OCI-LY1 (cell line): ENCODE results near the gene SULT6B1.
"Not testable (repeated sequence)": the region's sequence is repeated elsewhere in the genome, so short reads cannot be mapped to it uniquely, and the experiment has no call there.

Experiments used
- H2AFZ ChIP-seq: fragments of 200-600 bp; sonication (generic), shearing (Covaris generic); 2 replicates; pipeline ENCODE4 v1.6.0; 2014; ENCODE audit warnings: antibody characterized with exemption, mild to moderate bottlenecking, low read length
- H3F3A ChIP-seq: fragments of 200-600 bp; sonication (generic), shearing (Covaris generic); 2 replicates; pipeline ENCODE4 v1.6.0; 2014; ENCODE audit warnings: mild to moderate bottlenecking, antibody characterized with exemption, low read length, moderate library complexity; ENCODE audit not compliant: insufficient read depth
- H3K27ac ChIP-seq: fragments of 200-600 bp; sonication (generic); 2 replicates; pipeline ENCODE4 v1.5.1; 2014; ENCODE audit warnings: low read length, mixed run types, mild to moderate bottlenecking, low read depth; ENCODE audit not compliant: poor library complexity, severe bottlenecking
- H3K27me3 ChIP-seq: fragments of 200-600 bp; sonication (generic); 2 replicates; pipeline ENCODE4 v1.6.0; 2014; ENCODE audit warnings: antibody characterized with exemption, mild to moderate bottlenecking, low read length, moderate library complexity; ENCODE audit not compliant: insufficient read depth
- H3K36me3 ChIP-seq: fragments of 200-600 bp; sonication (generic); 2 replicates; pipeline ENCODE4 v1.6.1; 2014; ENCODE audit warnings: mild to moderate bottlenecking, antibody characterized with exemption, low read length, moderate library complexity, mixed read lengths; ENCODE audit not compliant: insufficient read depth
- H3K4me1 ChIP-seq: fragments of 200-600 bp; sonication (generic); 2 replicates; pipeline ENCODE4 v1.5.1; 2014; ENCODE audit warnings: mild to moderate bottlenecking, low read length, moderate library complexity; ENCODE audit not compliant: insufficient read depth, severe bottlenecking
- H3K4me2 ChIP-seq: fragments of 200-600 bp; sonication (generic), shearing (Covaris generic); 2 replicates; pipeline ENCODE4 v1.6.1; 2014; ENCODE audit warnings: low read length
- H3K4me3 ChIP-seq: fragments of 200-600 bp; sonication (generic); 2 replicates; pipeline ENCODE4 v1.5.1; 2014; ENCODE audit warnings: low read length, low read depth, mild to moderate bottlenecking, mixed read lengths; ENCODE audit not compliant: poor library complexity, severe bottlenecking
- H3K79me2 ChIP-seq: fragments of 200-600 bp; shearing (Covaris generic); 2 replicates; pipeline ENCODE4 v1.6.1; 2016; ENCODE audit warnings: mixed run types, low read length, mixed read lengths; ENCODE audit not compliant: insufficient read depth
- H3K9ac ChIP-seq: fragments of 200-600 bp; sonication (generic), shearing (Covaris generic); 2 replicates; pipeline ENCODE4 v1.6.1; 2014; ENCODE audit warnings: mild to moderate bottlenecking, low read length, mixed read lengths
- H3K9me2 ChIP-seq: fragments of 200-600 bp; sonication (generic), shearing (Covaris generic); 2 replicates; pipeline ENCODE4 v1.6.1; 2014; ENCODE audit warnings: low read depth, mild to moderate bottlenecking, low read length, mixed read lengths
- H3K9me3 ChIP-seq: fragments of 200-600 bp; shearing (Covaris generic); 2 replicates; pipeline ENCODE4 v1.6.1; 2014; ENCODE audit warnings: low read length, mixed read lengths
- H4K20me1 ChIP-seq: fragments of 200-600 bp; sonication (generic), shearing (Covaris generic); 2 replicates; pipeline ENCODE4 v1.6.0; 2016; ENCODE audit warnings: mild to moderate bottlenecking, low read length; ENCODE audit not compliant: insufficient read depth
- CTCF ChIP-seq: fragments of 200-600 bp; sonication (generic), shearing (Covaris generic); IDR thresholded peaks from 2 replicates; pipeline ENCODE4 v1.5.1; 2017; ENCODE audit warnings: mild to moderate bottlenecking, antibody characterized with exemption, low read length, moderate library complexity, mixed read lengths
- EZH2 ChIP-seq: fragments of 200-600 bp; sonication (generic), shearing (Covaris generic); IDR thresholded peaks from 2 replicates; pipeline ENCODE4 v1.8.0; 2017; ENCODE audit warnings: borderline replicate concordance, mixed run types, mild to moderate bottlenecking, antibody characterized with exemption, low read length, moderate library complexity, mixed read lengths

The SULT6B1 gene

GRCh38 chr2:37205689-37206341 lies 17.3 kb upstream of the SULT6B1 start:
- Histone ChIP-seq H3K79me2 (peaks cover 37% of the 10 kb centered on the region), H3K9me2 (no peaks in the 10 kb centered on the region), H3K36me3 (peaks cover 99% of the 10 kb centered on the region), H4K20me1 (no peaks in the 10 kb centered on the region), H3K9ac (no peak overlapping the region), H3K9me3 (peaks cover 37% of the 10 kb centered on the region), H3K4me2 (no peak overlapping the region), H3K27me3 (no peaks in the 10 kb centered on the region), H3K27ac (no peak overlapping the region), H3F3A (no peaks in the 10 kb centered on the region), H2AFZ (no peak overlapping the region), H3K4me3 (no peak overlapping the region), H3K4me1 (no peaks in the 10 kb centered on the region)
- TF ChIP-seq EZH2 (no peak), CTCF (no peak)

DNA sequence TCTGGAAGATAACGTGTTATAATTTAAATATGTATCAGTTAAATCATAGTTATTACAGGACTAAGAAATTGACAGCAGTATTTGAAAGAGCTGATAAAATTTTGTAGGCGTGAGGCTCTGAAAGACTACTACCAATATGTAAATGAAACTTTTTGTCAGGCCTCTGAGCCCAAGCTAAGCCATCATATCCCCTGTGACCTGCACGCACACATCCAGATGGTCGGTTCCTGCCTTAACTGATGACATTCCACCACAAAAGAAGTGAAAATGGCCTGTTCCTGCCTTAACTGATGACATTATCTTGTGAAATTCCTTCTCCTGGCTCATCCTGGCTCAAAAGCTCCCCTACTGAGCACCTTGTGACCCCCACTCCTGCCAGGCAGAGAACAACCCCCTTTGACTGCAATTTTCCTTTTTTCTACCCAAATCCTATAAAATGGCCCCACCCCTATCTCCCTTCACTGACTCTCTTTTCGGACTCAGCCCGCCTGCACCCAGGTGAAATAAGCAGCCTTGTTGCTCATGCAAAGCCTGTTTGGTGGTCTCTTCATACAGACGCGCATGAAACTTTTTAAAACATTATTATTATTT lies 16.7 kb upstream of the SULT6B1 start:
- not testable (repeated sequence) for H2AFZ ChIP-seq, H4K20me1 ChIP-seq, H3K4me3 ChIP-seq, H3K27ac ChIP-seq, H3K9me2 ChIP-seq, H3F3A ChIP-seq, H3K9ac ChIP-seq, H3K4me1 ChIP-seq, H3K27me3 ChIP-seq, H3K4me2 ChIP-seq
- H3K79me2 ChIP-seq = peaks cover 37% of the 10 kb centered on the region
- H3K36me3 ChIP-seq = peaks cover 99% of the 10 kb centered on the region
- peaks cover 36% of the 10 kb centered on the region for H3K9me3 ChIP-seq

GRCh38 chr2:37203708-37204107 lies 15.2 kb upstream of the SULT6B1 start:
- H3K9me3 ChIP-seq = peaks cover 24% of the 10 kb centered on the region

GRCh38 chr2:37201766-37202165 lies 13.3 kb upstream of the SULT6B1 start:
- no peak for TF ChIP-seq CTCF
- TF ChIP-seq EZH2 = no peak
- no peaks in the 10 kb centered on the region for H4K20me1 ChIP-seq
- no peak overlapping the region for H3K4me2 ChIP-seq
- no peak overlapping the region for H3K9ac ChIP-seq
- no peak overlapping the region for H2AFZ ChIP-seq
- peaks cover 44% of the 10 kb centered on the region for H3K79me2 ChIP-seq
- peaks cover 23% of the 10 kb centered on the region for H3K4me1 ChIP-seq
- no peaks in the 10 kb centered on the region for H3K9me2 ChIP-seq
- H3K27ac ChIP-seq = peak overlapping the region; percentile 28
- H3F3A ChIP-seq = no peaks in the 10 kb centered on the region
- peaks cover 17% of the 10 kb centered on the region for H3K9me3 ChIP-seq
- peaks cover 82% of the 10 kb centered on the region for H3K36me3 ChIP-seq
- no peaks in the 10 kb centered on the region for H3K27me3 ChIP-seq
- H3K4me3 ChIP-seq = no peak overlapping the region

More at GRCh38 chr2:37203708-37204107, 15.2 kb upstream of the SULT6B1 start:
- peaks cover 97% of the 10 kb centered on the region for H3K36me3 ChIP-seq
- H3F3A ChIP-seq = no peaks in the 10 kb centered on the region
- H3K27ac ChIP-seq = no peak overlapping the region
- no peak overlapping the region for H3K4me2 ChIP-seq
- no peaks in the 10 kb centered on the region for H4K20me1 ChIP-seq
- no peaks in the 10 kb centered on the region for H3K9me2 ChIP-seq
- H2AFZ ChIP-seq = no peak overlapping the region
- no peaks in the 10 kb centered on the region for H3K27me3 ChIP-seq
- peaks cover 8% of the 10 kb centered on the region for H3K4me1 ChIP-seq
- peaks cover 43% of the 10 kb centered on the region for H3K79me2 ChIP-seq
- no peak overlapping the region for H3K9ac ChIP-seq
- H3K4me3 ChIP-seq = no peak overlapping the region
- no peak for TF ChIP-seq EZH2
